Measurements from ENCODE around the gene ATP6V0D1.
"Not testable (repeated sequence)": the region's sequence is repeated elsewhere in the genome, so short reads cannot be mapped to it uniquely, and the experiment has no call there.

ATP6V0D1 gene

DNA sequence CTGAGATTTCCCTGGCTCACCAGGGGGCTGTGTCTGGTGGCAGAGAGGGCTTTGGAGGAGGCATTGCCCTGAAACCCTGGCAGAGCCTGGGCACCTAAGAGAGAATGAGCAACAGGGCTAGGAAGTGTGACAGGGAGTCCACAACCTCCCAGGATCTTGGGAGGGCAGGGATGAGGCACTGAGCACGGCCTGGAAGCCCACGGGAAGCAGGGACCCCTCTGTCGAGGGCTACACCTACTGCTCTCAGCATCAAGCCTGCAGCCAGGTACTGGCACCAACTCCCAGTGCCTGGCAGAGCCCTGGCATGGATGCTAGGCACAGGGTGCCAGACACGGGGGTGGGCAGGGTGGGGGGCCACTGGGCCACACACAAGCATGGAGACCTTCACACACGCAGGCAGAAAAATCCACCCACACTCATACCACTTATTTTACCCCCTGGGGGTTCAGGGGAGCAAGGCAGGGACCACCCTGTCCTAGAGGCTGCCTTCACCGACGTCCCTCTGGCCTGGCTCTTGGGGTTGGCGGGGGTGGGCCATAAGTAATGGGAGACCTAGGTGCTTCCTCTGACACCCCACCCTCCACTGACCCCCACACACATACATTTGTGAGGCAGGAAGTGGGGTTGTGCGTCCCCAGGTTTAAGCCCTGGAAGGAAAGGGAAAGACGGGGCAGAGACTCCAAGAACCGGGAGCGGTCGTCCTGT lies 51.0 kb downstream of the ATP6V0D1 start:
- no peak for DNase-seq

DNA sequence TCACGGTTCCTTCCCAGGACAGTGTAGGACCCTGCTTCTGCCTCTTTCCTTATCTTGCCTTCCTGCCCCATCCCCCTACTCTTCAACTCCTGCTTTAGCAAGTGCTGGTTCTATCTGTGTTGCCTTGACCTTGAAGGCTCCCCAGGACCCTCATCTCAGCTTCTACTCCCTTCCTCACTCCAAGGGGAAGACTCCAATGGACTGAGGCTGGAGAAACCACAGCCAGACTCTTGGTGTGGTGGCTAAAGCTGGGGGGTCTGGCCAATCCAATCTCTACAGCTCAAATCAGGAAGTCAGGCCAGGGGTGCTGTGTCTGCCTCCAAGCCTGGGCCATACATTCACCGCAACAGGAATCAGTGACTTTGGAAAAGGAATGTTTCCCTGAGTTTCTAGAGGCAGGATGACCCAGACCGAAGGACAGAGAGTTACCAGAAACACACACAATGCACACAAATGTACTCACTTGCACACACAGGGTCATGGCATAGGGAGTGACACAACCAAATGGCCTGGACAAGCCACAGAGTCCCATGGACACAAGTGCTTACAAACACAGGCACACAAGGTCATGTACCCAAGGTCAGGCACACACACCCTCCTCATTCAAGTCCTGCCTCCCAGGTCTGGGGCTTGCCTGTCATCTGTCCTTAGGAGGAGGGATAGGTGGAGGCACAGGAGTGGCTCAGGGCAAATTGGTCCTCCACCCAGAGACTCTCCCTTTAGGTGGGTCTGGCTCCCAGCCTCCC lies 51.7 kb downstream of the ATP6V0D1 start:
- DNase-seq: no peak

DNA sequence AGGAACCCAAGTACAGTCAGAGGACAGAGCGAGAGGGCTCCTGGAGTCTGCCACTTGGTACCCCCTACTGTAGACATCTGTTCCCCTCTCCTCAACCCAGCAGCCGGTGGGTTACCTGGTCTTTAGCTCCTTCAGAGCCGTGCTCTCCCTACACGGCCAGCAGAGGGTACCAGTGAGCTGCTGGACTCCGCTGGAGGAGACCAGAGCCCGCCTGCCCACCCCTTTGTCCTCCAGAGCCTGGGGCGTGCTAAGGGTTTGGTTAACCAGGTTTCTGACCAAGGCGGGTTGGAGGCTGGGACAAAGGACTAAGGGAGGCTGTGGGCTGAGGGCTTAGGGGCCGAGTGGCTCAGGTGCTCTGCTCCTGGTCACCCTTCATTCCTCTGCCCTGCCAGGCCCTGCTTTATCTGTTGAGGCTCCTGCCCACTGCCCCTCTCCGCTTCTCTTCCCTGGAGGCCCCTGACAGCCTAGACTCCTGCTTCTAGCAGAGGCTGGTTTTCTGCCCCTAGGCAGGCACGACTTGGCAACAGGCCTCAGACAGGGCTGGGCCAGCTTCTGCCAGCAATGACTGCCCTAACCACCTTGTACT lies 52.7 kb downstream of the ATP6V0D1 start:
- peak in 28 of 56 donors; percentile 7 to 70 (median 30) for DNase-seq

DNA sequence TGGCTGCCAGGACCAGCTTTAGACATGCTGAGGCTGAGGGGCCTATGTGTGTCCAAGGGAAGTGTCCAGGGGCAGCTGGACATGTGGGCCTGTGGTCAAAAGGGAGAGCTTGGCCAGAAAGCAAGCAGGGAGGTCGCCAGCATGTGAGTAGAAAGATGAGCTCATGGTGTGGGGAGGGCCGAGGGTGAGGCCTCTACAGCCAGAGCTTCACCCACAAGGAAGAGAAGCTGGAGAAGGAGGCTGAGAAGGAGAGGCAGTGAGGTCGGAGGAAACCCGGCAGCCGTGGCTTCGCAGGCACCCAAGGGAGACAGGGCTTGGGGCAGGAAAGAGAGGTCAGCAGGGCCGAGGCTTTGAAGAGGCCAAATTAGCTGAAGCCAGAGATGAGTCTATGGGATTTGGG lies 54.0 kb downstream of the ATP6V0D1 start:
- DNase-seq: no peak

DNA sequence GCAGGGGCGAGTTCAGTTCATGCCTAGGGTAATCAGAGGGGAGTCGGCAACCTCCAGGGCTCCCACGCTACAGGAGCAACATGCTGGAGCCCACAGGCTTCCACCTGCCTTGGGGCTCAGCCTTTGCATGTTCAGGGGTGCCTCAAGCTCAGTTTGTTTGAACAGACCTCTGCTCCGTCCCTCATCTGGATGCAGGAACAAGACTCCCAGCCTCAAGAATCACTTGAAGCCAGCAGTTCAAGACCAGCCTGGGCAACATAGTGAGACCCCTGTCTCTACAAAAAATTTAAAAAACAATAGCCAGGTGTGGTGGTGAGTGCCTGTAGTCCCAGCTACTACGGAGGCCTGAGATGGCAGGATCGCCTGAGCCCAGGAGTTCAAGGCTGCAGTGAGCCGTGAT lies 54.9 kb downstream of the ATP6V0D1 start:
- no peak for DNase-seq

DNA sequence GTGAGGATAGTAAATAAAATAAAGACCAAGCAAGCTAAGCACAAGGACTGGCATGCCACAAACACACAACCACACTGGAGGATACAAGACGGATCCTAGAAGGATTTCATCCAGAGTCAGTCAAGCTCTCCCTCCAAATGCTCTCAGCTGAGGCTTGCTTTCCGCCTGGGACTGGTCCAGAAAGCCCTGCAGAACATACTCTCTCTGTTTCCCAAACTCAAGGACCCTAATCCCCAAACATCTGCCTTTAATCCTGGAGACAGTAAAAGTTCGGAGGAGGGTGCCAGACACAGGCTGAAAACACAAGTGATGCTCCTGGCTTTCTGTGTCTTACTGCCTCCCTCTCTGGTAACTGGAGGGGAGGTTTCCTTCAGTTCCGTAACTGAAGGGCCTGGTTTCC lies 55.4 kb downstream of the ATP6V0D1 start:
- DNase-seq: no peak

DNA sequence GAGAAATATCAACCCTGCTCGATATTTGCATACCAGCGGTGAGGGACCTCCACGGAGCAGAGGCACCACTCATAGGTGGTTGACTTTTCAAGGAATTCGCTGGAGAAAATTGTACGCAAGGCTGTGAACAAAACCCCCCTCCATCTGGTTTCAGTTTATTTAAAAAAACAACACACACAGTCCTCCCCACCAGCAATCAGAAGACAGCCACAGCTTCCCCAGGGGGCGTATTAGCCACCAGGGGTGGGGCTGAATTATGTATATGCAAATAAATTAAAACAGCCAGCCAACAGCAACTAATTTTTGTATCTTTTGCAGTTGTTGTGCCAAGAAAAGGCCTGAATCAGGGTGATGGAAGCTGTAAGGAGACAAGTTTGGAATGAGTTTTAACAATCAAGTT lies 55.9 kb downstream of the ATP6V0D1 start:
- no peak for DNase-seq

DNA sequence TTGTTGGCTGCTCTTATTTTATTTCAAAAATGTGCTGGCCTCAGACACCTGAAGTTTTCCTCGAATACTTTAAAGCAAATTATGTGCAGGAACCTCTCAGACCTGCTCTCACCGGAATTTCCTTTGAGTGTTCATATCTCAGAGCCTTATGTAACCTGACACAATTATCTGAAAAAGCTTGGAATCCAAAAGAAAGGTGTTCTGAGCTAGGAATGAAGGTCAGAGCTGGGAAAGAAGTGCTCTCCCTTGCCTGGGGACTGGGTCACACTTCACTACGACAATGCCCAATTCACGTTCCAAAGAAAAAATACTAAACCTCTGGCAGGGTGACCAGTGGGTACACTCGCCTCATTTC lies 56.7 kb downstream of the ATP6V0D1 start:
- DNase-seq: no peak

DNA sequence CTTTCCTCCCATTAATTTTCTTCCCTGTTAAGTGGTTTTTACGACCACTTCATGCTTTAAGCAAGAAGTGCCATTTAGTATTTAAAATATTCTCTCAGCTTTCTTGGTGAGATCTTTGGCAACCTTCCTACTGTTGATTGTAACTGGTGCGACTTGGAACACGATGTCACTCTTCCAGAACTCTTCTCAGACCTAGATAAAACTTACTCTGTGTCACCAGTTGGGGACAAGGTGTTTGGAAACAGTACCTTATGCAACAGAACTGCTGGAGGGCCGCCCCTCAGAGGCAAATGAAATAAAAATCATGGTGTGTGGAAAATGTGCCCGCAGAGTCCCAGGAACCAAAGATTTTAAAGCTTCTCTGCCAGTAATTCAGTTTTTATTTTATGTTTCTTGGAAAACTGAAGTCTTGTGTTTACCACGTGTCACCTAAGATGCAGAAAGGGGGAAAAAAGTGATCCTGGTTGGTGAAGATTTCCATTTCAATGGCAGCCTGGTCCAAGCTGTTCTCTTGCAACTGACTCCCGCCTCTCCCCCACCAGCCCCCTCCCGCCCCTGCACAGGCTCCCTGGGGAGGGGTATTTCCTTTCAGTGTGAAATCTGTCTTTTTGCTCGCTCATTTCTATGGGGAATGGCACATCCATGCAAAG lies 57.2 kb downstream of the ATP6V0D1 start:
- DNase-seq: no peak

DNA sequence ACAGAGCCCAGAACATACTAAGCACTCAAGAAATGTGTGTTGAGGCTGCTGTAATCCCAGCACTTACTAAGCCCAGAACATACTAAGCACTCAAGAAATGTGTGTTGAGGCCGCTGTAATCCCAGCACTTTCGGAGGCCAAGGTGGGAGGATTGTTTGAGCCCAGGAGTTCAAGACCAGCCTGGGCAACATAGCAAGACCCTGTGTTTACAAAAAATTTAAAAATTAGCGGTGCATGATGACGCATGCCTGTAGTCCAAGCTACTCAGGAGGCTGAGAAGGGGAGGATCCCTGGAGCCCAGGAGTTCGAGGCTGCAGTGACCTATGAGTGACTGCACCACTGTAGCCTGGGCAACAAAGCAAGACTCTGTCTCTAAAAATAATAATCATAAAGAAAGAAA lies 57.9 kb downstream of the ATP6V0D1 start:
- no peak for DNase-seq

DNA sequence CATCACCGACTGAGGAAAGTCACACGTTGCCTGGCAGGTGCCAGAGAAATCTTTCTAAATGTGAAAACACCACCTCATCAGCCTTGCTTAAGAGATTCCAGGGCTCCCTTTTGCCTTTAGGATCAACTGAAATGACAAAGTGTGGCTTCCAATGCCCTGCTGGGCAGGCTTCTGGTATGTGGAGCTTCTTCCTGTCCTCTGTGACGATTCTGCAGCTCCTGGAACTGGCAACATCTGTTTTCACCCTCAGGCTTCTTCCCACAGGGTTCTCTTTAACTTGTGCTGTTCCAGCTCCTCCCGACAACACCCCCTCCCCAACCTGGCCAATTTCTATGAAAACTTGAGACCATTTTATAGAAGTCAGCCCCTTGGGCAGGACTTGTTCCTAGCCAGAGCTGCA lies 59.9 kb downstream of the ATP6V0D1 start:
- DNase-seq: no peak

DNA sequence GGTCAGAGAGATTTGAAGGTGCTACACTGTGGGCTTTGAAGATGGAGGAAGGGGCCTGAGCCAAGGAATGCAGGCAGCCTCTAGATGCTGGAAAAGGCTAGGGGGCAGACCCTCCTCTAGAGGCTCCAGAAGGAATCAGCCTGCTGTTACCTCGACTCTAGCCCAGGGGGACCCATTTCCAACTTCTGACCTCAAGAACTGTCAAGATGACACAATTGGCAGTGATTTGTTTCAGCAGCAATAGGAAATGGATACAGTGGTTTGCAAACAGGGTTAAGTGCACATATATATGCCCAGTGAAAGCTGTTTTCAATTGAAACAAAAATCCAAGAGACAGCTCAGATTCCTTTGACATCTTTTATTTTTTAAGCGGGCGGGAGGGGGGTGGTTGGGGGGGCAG lies 61.0 kb downstream of the ATP6V0D1 start:
- DNase-seq: no peak

DNA sequence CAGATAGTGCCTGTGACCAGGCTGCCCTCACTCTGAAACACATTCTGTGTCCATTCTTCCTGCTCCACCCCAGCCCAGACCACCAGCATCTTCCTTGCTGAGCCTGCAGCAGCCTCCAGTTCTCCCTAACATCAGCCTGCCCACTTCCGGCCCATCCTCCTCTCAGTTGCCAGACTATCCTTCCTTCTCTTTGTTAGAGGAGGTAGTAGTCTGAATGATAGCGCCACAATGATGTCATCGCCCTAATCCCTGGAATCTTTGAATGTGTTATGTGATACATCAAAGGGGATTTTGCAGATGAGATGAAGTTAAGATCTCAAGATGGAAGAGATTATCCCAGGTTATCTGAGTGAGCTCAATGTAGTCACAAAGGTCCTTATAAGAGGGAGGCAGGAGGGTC lies 61.5 kb downstream of the ATP6V0D1 start:
- DNase-seq: no peak

DNA sequence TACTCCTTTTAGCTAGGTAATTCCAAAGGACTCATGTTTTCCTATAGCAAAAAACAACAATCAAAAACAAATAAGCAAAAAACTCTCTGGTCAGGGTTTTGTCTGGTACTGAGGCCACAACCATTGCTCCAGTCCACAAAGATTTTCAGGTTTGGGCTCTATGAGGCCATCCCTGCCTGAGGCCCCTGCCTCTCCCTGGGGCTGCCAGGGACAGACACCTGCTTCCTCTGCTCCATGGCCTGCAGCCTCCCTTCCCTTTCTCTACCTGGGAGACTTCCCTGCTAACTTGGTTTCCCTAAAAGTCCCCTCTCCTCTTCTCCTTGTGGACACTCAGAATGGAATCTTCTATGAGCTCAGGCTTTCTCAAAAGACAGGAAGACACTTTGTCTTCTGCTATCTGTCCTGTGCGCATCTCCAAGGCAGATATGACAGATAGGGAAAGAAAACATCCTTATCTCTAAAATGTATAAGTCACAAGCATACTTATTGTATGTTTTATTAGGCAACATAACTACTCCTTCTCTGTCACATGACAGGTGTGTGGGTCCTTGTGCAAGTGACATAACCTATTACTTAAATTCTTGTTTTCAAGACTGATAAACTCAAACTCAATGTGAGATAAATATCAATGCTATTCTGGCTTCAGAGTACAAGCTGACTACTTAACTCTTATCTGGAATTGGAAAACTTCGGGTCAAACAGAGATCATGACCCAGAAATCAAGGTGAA lies 63.5 kb downstream of the ATP6V0D1 start:
- no peak for DNase-seq

DNA sequence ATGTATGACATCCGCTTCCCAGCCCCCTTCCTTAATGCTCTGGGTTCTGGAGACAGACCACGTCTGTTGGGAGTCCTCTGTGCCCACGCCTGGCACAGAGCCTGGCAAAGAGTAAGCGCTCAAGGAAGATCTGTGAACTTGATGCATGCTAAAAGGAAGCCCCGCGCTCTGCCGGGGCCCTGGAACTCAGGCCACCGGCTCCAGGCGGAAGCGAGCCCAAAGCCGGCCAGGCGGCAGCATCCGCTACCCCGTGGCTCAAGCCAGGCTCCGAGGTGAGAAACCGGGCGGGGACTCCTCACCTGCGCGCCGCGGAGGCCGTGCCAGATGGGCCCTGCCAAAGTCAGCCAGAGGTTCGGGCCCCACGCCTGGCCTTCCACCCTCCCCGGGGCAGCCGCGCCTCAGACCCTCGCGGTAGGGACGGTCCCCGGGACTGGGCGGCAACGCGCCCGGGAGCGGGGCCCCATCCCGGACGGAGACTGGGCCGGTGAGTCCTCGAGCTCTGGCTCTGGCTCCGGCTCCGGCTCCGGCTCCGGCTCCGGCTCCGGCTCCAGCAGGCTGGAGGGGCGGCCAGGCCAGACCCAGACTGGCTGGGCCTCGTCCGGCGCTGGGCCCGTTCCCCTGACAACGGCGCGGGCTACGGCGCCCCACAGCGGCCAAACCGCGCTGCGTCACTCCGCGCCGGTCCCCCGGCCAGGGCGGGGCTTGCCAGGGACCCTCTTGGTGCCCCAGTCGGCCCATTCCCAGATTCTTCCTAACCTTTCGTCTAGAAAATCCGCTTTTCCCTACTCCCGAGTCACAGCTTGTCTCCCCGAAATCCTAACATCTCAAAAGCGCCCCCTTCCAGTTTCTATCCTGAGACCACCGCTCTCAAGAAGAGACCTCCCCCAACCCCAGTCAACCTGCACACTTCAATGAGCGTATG lies 64.8 kb downstream of the ATP6V0D1 start, which contains the start of gene ZDHHC1:
Gene ZDHHC1, minus strand, starts transcription at position 606 of the 922 bp plus-strand sequence. CDS start 8,702 bp downstream, outside the sequence.
- peak in 43 of 56 donors; percentile 19 to 81 (median 54) for DNase-seq

DNA sequence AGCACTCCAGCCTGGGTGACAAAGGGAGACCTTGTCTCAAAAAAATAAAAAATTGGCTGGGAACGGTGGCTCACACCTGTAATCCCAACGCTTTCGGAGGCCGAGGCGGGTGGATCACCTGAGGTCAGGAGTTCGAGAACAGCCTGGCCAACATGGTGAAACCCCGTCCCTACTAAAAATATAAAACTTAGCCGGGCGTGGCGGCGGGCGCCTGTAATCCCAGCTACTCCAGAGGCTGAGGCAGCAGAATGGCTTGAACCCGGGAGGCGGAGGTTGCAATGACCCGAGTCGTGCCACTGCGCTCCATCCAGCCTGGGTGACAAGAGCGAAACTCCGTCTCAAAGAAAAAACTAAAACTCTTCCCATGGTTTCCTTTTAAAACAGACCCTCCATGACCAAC lies 65.5 kb downstream of the ATP6V0D1 start:
- DNase-seq: not testable (repeated sequence)

DNA sequence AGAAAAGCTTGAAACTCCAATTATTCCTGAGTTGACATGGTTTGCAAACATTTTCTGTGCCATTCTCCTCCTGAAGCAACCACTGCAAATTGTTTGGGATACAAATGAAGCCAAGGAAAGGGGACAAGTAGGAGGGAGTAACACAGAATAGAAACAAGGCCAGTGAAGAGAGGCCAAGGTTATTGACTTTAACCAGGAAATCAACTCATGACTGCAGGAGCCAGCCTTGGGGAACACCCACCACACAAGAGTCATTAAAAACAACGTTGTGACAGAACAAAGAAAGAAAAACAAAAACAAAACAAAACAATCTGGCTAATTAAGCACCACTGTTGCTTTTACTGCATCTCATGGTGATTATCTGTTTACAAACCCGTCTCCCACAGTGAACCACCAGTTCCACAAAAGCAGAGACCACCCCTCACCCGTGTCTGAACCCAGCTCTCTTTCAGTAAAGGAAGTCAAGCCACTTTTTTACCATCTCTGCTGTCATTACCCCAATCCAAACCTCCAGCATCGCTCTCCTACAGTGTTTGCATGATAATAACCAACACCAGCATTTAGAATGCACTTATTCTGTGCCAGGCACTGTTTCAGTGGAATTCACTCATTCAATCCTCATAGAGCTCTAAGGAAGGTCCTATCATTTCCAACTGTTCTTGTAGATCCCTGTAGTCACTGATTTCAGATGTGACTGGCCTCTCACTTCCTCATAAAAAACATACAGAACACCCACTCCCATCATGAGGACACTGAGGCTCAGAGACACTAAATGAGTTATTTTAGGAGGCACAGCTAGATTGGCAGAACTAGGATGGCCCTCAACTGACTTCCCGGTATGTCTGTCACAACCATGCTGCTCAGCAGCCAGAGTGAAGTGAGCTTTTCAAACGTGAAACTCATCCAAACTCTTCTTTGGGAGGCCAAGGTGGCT lies 66.7 kb downstream of the ATP6V0D1 start:
- DNase-seq: no peak

DNA sequence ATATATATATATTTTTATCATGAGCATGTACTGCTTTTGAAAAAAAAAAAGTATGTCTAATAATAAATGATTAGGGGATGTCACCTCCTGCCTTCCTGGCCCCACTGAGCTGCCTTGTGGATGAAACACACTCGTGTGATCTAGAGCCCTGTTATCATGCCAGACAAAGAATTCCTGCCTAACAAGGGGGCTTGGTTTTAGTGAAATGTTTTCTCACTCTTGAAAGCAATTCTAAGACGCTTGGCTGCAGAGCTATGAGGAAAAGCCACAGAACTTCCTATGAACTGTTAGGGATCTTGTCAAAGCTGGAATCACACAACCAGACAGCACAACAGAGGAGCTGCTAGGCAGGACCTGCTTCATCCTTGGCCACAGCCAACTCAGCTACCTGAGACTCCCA lies 68.7 kb downstream of the ATP6V0D1 start:
- DNase-seq: no peak

DNA sequence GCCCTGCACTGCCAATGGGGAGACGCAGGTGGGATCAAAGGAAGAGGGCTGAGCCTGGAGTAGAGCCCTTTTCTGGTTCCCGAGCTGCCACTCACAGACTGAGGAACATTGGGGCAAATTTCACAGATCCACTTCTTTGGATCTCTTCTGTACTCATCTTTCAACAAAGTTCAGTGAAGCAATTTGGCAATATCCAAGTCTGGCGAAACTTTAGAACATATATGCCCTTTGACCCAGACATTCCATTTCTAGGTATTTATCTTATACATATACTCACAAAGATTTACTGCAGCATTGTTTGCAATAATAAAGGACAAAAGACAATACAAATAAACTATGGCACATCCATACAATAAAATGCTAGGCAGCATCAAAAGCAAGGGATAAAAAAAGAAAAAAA lies 69.6 kb downstream of the ATP6V0D1 start:
- no peak for DNase-seq
